Thyroid gland (tissue), 4 donors: ENCODE measurements around the gene EXOC4. TPM values are rescaled to one million over a fixed set of nuclear protein-coding genes. Genes with fewer than 3 reads are reported as not detected.

Source experiments
- DNase-seq, 2 donors: peaks; one replicate each; pipeline ENCODE4 v3.0.0-alpha.2; 2019
- H3K27ac ChIP-seq, 3 donors: fragments of 200-600 bp; sonication (generic); 1 replicate in 2 of 3; 2 replicates in 1 of 3; pipeline ENCODE4 v1.5.1; 2016 to 2019; ENCODE audit warnings: mild to moderate bottlenecking in 1 of 3, moderate library complexity in 1 of 3
- H3K27me3 ChIP-seq: fragments of 200-600 bp; sonication (generic); one replicate; pipeline ENCODE4 v1.5.1; 2019
- H3K36me3 ChIP-seq, 2 donors: fragments of 200-600 bp; sonication (generic); one replicate each; pipeline ENCODE4 v1.5.1; 2016 to 2019
- H3K4me1 ChIP-seq, 2 donors: fragments of 200-600 bp; sonication (generic); one replicate each; pipeline ENCODE4 v1.5.1; 2017 to 2019
- H3K4me3 ChIP-seq, 3 donors: fragments of 200-600 bp; sonication (generic); replicated peaks in 1 of 3; 1 replicate in 2 of 3; 2 replicates in 1 of 3; pipeline ENCODE4 v1.5.1; 2016; ENCODE audit warnings: mild to moderate bottlenecking in 1 of 3
- H3K9me3 ChIP-seq: fragments of 200-600 bp; sonication (generic); one replicate; pipeline ENCODE4 v1.5.1; 2017
- CTCF ChIP-seq, 6 experiments: fragments of 200-600 bp in 3 of 6; fragments of 450-650 bp in 3 of 6; sonication (generic) in 3 of 6; IDR thresholded peaks; one replicate each; pipeline ENCODE4 v1.5.1; 2016 to 2019; ENCODE audit warnings: antibody characterized with exemption in 6 of 6, mild to moderate bottlenecking in 2 of 6, inconsistent platforms in 1 of 6, moderate library complexity in 1 of 6
- POLR2A ChIP-seq, 2 donors: fragments of 450-650 bp; IDR thresholded peaks; one replicate each; pipeline ENCODE4 v1.6.1; 2017; ENCODE audit warnings: antibody characterized with exemption in 2 of 2, mild to moderate bottlenecking in 2 of 2, moderate library complexity in 1 of 2
- WGBS, 2 donors: methylation state at CpG; one replicate each; pipeline ENCODE4 v1.1.5; 2017; 5-methylcytosine and 5-hydroxymethylcytosine counted together
- intact Hi-C: fragments of 100-400 bp; cut with DNase I; formaldehyde crosslinking; loops from one replicate; pipeline ENCODE4 v1.15.1; 2023
- total RNA-seq, 4 donors: library from RNA; depleted of rRNA; stranded (reverse); fragments of >200 nt; gene quantifications; one replicate each; pipeline ENCODE4 v1.2.3, GENCODE V29; 2016

Gene EXOC4
- total RNA-seq, 4 donors from 2014 or later: 74.0 to 116 (median 107) TPM

GRCh38 chr7:133958822-133959221 is 705.9 kb downstream of the EXOC4 start:
- WGBS, 2 donors: 86 to 100% methylated on average over 1 of the region's 1 CpG
- intact Hi-C loops: no loop called here
- no peak overlapping the region for H3K4me3 ChIP-seq
- no peak for DNase-seq
- no peaks in the 10 kb centered on the region for H3K4me1 ChIP-seq
- TF ChIP-seq POLR2A (IDR thresholded peaks at IDR 0.05): no peak
- TF ChIP-seq CTCF (IDR thresholded peaks at IDR 0.05): no peak
- H3K36me3 ChIP-seq: no peaks in the 10 kb centered on the region
- H3K27ac ChIP-seq: no peak overlapping the region
- no peaks in the 10 kb centered on the region for H3K27me3 ChIP-seq
- H3K9me3 ChIP-seq: no peaks in the 10 kb centered on the region

GRCh38 chr7:133959505-133959904 is 706.6 kb downstream of the EXOC4 start:
- no peaks in the 10 kb centered on the region for H3K9me3 ChIP-seq
- DNase-seq: no peak
- H3K4me1 ChIP-seq: no peaks in the 10 kb centered on the region
- 96 to 97% methylated on average over 2 of the region's 2 CpGs for WGBS, 2 donors
- no peak for TF ChIP-seq CTCF (IDR thresholded peaks at IDR 0.05)
- no peak for TF ChIP-seq POLR2A (IDR thresholded peaks at IDR 0.05)
- no peak overlapping the region for H3K4me3 ChIP-seq
- intact Hi-C loops: no loop called here
- H3K27me3 ChIP-seq: no peaks in the 10 kb centered on the region
- no peaks in the 10 kb centered on the region for H3K36me3 ChIP-seq
- H3K27ac ChIP-seq: no peak overlapping the region

- TF ChIP-seq CTCF (IDR thresholded peaks at IDR 0.05) (no peak), POLR2A (IDR thresholded peaks at IDR 0.05) (no peak)
- 78 to 80% methylated on average over 3 of the region's 3 CpGs for WGBS, 2 donors
- intact Hi-C loops: no loop called here
- Histone ChIP-seq H3K27me3 (no peaks in the 10 kb centered on the region), H3K36me3 (no peaks in the 10 kb centered on the region), H3K4me3 (no peak overlapping the region), H3K27ac (no peak overlapping the region), H3K9me3 (no peaks in the 10 kb centered on the region), H3K4me1 (no peaks in the 10 kb centered on the region)
- no peak for DNase-seq
These were observed 708.8 kb downstream of the EXOC4 start for GRCh38 chr7:133961724-133962123.

GRCh38 chr7:133962646-133963045 is 709.8 kb downstream of the EXOC4 start:
- no peaks in the 10 kb centered on the region for H3K9me3 ChIP-seq
- 93 to 98% methylated on average over 4 of the region's 4 CpGs for WGBS, 2 donors
- H3K4me3 ChIP-seq: no peak overlapping the region
- H3K27me3 ChIP-seq: no peaks in the 10 kb centered on the region
- H3K27ac ChIP-seq: no peak overlapping the region
- DNase-seq: no peak
- intact Hi-C loops: no loop called here
- H3K36me3 ChIP-seq: no peaks in the 10 kb centered on the region
- no peak for TF ChIP-seq POLR2A (IDR thresholded peaks at IDR 0.05)
- no peak for TF ChIP-seq CTCF (IDR thresholded peaks at IDR 0.05)
- no peaks in the 10 kb centered on the region for H3K4me1 ChIP-seq

- Histone ChIP-seq H3K4me1 (no peaks in the 10 kb centered on the region), H3K36me3 (no peaks in the 10 kb centered on the region), H3K4me3 (no peak overlapping the region), H3K9me3 (no peaks in the 10 kb centered on the region), H3K27ac (no peak overlapping the region), H3K27me3 (no peaks in the 10 kb centered on the region)
- DNase-seq: no peak
- intact Hi-C loops: no loop called here
- TF ChIP-seq CTCF (IDR thresholded peaks at IDR 0.05) (no peak), POLR2A (IDR thresholded peaks at IDR 0.05) (no peak)
- WGBS, 2 donors: 81 to 86% methylated on average over 2 of the region's 2 CpGs
These were observed 710.8 kb downstream of the EXOC4 start for GRCh38 chr7:133963629-133964028.
